ENCODE results near the gene IRF2BP2.
A peak's percentile ranks its signal among the peaks of the same experiment; 100 is the strongest.

Gene IRF2BP2

DNA sequence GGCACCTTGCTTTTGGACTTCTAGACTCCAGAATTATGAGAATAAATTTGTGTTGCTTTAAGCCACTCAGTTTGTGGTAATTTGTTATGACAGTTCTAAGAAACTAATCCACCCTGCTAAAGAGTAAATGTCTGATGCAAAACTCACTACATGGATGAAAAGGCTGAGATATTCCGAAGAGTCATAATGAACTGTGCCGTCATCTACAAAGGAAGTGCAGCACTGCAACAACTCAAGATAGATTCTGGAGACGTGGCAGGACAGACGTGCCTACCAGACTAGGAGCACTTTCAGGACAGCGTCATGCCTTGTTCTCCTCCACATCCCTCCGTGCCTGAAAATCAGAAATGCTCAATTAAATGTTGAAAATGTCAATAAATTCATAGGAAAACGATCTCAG lies 24.4 kb upstream of the IRF2BP2 start:
- Histone ChIP-seq H2BK120ac (ENCODE audit: low read depth, low read length) (no peak overlapping the region), H3K4me3 (ENCODE audit: low read length in 2 of 2) (no peak overlapping the region), H3K27ac (replicated peaks; ENCODE audit: low read length) (no peak overlapping the region), H3K18ac (ENCODE audit: low read length) (no peak overlapping the region), H3K23ac (ENCODE audit: low read depth, low read length, poor library complexity) (no peak overlapping the region), H2BK15ac (ENCODE audit: low read length) (no peak overlapping the region), H2BK12ac (ENCODE audit: low read length) (no peak overlapping the region), H4K8ac (ENCODE audit: low read depth, low read length) (no peak overlapping the region), H3K36me3 (replicated peaks in 1 of 2; ENCODE audit: control insufficient read depth in 2 of 2, insufficient read depth in 2 of 2, low read length in 2 of 2) (no peaks in the 10 kb centered on the region), H3K4me2 (ENCODE audit: insufficient read depth, low read length, poor library complexity, severe bottlenecking) (no peak overlapping the region), H3K79me1 (ENCODE audit: low read depth, low read length) (no peaks in the 10 kb centered on the region), H2BK5ac (ENCODE audit: low read length) (no peak overlapping the region), H3K4me1 (ENCODE audit: control insufficient read depth in 2 of 2, insufficient read depth in 1 of 2, low read depth in 1 of 2, low read length in 2 of 2) (peaks cover 2 to 7% of the 10 kb centered on the region in 2 donors), H3K9me3 (replicated peaks in 1 of 2; ENCODE audit: control insufficient read depth in 2 of 2, insufficient read depth in 1 of 2, low read depth in 1 of 2, low read length in 2 of 2) (no peaks in the 10 kb centered on the region), H3K27me3 (ENCODE audit: control insufficient read depth in 3 of 3, insufficient read depth in 3 of 3, low read depth in 1 of 3, low read length in 3 of 3) (no peaks in the 10 kb centered on the region), H4K91ac (ENCODE audit: low read depth, low read length, poor library complexity) (no peak overlapping the region), H3K4ac (ENCODE audit: low read length) (no peak overlapping the region), H2AFZ (ENCODE audit: low read length) (no peak overlapping the region), H2AK5ac (ENCODE audit: low read depth, low read length) (no peak overlapping the region), H3K9ac (ENCODE audit: low read depth, low read length, poor library complexity) (no peak overlapping the region), H3K14ac (ENCODE audit: low read length) (no peak overlapping the region)
- no peak for DNase-seq (ENCODE audit: low spot score)
- no CpG with 5 or more reads among the region's 7 CpGs for WGBS, 2 donors (ENCODE audit: extremely low coverage in 2 of 2, insufficient read length in 2 of 2, insufficient replicate concordance in 1 of 2)

DNA sequence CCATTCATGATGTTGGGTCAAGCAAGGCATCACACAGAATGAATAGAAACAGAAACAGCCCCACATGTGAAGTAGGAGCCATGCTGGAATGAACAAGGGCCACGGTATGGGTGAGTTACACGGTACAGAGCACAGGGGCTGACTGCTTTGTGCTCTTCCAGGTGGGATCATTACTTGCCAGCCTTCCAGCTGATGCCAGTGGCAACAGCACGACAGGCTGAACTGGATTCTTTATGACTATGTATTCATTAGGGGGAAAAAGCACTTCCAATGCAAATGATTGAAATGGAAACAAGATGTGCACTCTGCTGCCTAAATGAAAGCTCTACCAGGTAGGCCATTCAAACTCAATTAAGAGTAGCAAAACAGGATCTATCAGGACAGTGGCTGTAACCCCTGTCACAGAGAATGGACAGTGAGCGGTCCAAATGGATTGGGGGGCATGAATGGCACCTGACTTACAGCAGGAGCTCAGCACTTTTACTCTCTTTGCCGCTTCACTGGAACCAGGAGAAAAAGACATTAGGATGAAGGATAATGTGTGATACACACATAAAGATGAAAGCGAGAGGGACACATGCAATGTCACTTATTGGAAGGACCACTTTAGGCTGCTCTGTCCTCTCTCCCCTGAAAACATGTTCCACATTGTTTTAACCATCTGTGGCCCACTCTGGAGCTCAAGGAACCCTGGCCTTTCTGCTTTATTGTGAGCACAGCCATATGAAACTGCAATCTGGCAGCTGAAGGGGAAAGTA lies 23.4 kb upstream of the IRF2BP2 start:
- Histone ChIP-seq H3K14ac (ENCODE audit: low read length) (no peak overlapping the region), H3K9ac (ENCODE audit: low read depth, low read length, poor library complexity) (no peak overlapping the region), H3K4me3 (ENCODE audit: low read length in 2 of 2) (no peak overlapping the region), H2AK5ac (ENCODE audit: low read depth, low read length) (no peak overlapping the region), H3K4ac (ENCODE audit: low read length) (no peak overlapping the region), H3K79me1 (ENCODE audit: low read depth, low read length) (no peaks in the 10 kb centered on the region), H4K8ac (ENCODE audit: low read depth, low read length) (no peak overlapping the region), H2BK5ac (ENCODE audit: low read length) (no peak overlapping the region), H2BK15ac (ENCODE audit: low read length) (no peak overlapping the region), H3K18ac (ENCODE audit: low read length) (no peak overlapping the region), H3K27me3 (ENCODE audit: control insufficient read depth in 3 of 3, insufficient read depth in 3 of 3, low read depth in 1 of 3, low read length in 3 of 3) (no peaks in the 10 kb centered on the region), H3K27ac (replicated peaks; ENCODE audit: low read length) (no peak overlapping the region), H2AFZ (ENCODE audit: low read length) (no peak overlapping the region), H3K9me3 (replicated peaks in 1 of 2; ENCODE audit: control insufficient read depth in 2 of 2, insufficient read depth in 1 of 2, low read depth in 1 of 2, low read length in 2 of 2) (no peaks in the 10 kb centered on the region), H2BK12ac (ENCODE audit: low read length) (no peak overlapping the region), H3K36me3 (replicated peaks in 1 of 2; ENCODE audit: control insufficient read depth in 2 of 2, insufficient read depth in 2 of 2, low read length in 2 of 2) (no peaks in the 10 kb centered on the region), H4K91ac (ENCODE audit: low read depth, low read length, poor library complexity) (no peak overlapping the region), H3K4me1 (ENCODE audit: control insufficient read depth in 2 of 2, insufficient read depth in 1 of 2, low read depth in 1 of 2, low read length in 2 of 2) (peaks cover 2 to 7% of the 10 kb centered on the region in 2 donors), H3K4me2 (ENCODE audit: insufficient read depth, low read length, poor library complexity, severe bottlenecking) (no peak overlapping the region), H3K23ac (ENCODE audit: low read depth, low read length, poor library complexity) (no peak overlapping the region), H2BK120ac (ENCODE audit: low read depth, low read length) (no peak overlapping the region)
- no CpG with 5 or more reads among the region's 6 CpGs for WGBS, 2 donors (ENCODE audit: extremely low coverage in 2 of 2, insufficient read length in 2 of 2, insufficient replicate concordance in 1 of 2)
- no peak for DNase-seq (ENCODE audit: low spot score)

DNA sequence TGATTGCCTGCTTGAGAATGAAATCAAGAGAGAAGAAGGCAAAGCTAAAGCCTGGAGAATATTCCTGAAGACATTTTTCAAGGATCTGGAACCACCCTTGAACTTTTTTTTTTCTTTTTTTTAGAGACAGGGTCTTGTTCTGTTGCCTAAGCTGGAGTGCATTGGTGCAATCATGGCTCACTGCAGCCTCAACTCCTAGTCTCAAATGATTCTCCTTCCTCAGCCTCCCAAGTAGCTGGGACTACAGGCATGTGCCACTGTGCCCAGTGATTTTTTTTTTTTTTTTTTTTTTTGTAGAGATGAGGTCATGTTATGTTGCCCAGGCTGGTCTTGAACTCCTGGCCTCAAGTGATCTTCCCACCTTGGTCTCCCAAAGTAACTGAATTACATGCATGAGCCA lies 22.2 kb upstream of the IRF2BP2 start:
- Histone ChIP-seq H3K4me1 (ENCODE audit: control insufficient read depth in 2 of 2, insufficient read depth in 1 of 2, low read depth in 1 of 2, low read length in 2 of 2) (peaks cover 2 to 7% of the 10 kb centered on the region in 2 donors), H3K9ac (ENCODE audit: low read depth, low read length, poor library complexity) (no peak overlapping the region), H2BK5ac (ENCODE audit: low read length) (no peak overlapping the region), H3K27ac (replicated peaks; ENCODE audit: low read length) (no peak overlapping the region), H3K27me3 (ENCODE audit: control insufficient read depth in 3 of 3, insufficient read depth in 3 of 3, low read depth in 1 of 3, low read length in 3 of 3) (no peaks in the 10 kb centered on the region), H2BK15ac (ENCODE audit: low read length) (no peak overlapping the region), H2BK120ac (ENCODE audit: low read depth, low read length) (no peak overlapping the region), H3K4ac (ENCODE audit: low read length) (no peak overlapping the region), H3K4me2 (ENCODE audit: insufficient read depth, low read length, poor library complexity, severe bottlenecking) (no peak overlapping the region), H2AFZ (ENCODE audit: low read length) (no peak overlapping the region), H3K4me3 (ENCODE audit: low read length in 2 of 2) (no peak overlapping the region), H3K23ac (ENCODE audit: low read depth, low read length, poor library complexity) (no peak overlapping the region), H3K14ac (ENCODE audit: low read length) (no peak overlapping the region), H3K79me1 (ENCODE audit: low read depth, low read length) (no peaks in the 10 kb centered on the region), H4K8ac (ENCODE audit: low read depth, low read length) (no peak overlapping the region), H2BK12ac (ENCODE audit: low read length) (no peak overlapping the region), H2AK5ac (ENCODE audit: low read depth, low read length) (no peak overlapping the region), H3K9me3 (replicated peaks in 1 of 2; ENCODE audit: control insufficient read depth in 2 of 2, insufficient read depth in 1 of 2, low read depth in 1 of 2, low read length in 2 of 2) (no peaks in the 10 kb centered on the region), H4K91ac (ENCODE audit: low read depth, low read length, poor library complexity) (no peak overlapping the region), H3K18ac (ENCODE audit: low read length) (no peak overlapping the region), H3K36me3 (replicated peaks in 1 of 2; ENCODE audit: control insufficient read depth in 2 of 2, insufficient read depth in 2 of 2, low read length in 2 of 2) (no peaks in the 10 kb centered on the region)
- no peak for DNase-seq (ENCODE audit: low spot score)

DNA sequence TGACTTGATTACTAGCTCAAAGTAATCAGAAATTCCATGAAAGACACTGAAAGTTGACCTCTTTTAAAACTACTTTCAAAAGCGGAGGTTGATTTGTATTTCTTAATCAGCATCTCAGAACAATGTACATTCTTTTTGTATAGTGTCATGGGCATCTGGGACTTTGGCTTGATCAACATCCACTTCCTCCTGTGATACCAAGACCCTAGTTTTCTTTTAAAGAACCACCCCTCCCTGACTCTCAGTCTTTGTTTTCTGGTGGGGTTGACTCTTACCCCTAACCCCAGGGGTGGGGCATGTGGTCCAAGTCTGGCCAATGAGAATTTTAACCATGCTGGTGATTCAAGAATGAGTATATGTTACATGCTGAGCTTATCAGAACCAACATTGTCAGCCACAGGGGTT lies 21.7 kb upstream of the IRF2BP2 start:
- no peak for DNase-seq (ENCODE audit: low spot score)
- Histone ChIP-seq H3K27ac (replicated peaks; ENCODE audit: low read length) (no peak overlapping the region), H3K36me3 (replicated peaks in 1 of 2; ENCODE audit: control insufficient read depth in 2 of 2, insufficient read depth in 2 of 2, low read length in 2 of 2) (no peaks in the 10 kb centered on the region), H3K18ac (ENCODE audit: low read length) (no peak overlapping the region), H2BK12ac (ENCODE audit: low read length) (no peak overlapping the region), H3K4ac (ENCODE audit: low read length) (no peak overlapping the region), H4K8ac (ENCODE audit: low read depth, low read length) (no peak overlapping the region), H3K27me3 (ENCODE audit: control insufficient read depth in 3 of 3, insufficient read depth in 3 of 3, low read depth in 1 of 3, low read length in 3 of 3) (no peaks in the 10 kb centered on the region), H4K91ac (ENCODE audit: low read depth, low read length, poor library complexity) (no peak overlapping the region), H3K9ac (ENCODE audit: low read depth, low read length, poor library complexity) (no peak overlapping the region), H2AFZ (ENCODE audit: low read length) (peak overlapping the region; percentile 44), H3K4me3 (ENCODE audit: low read length in 2 of 2) (no peak overlapping the region), H2BK120ac (ENCODE audit: low read depth, low read length) (no peak overlapping the region), H2AK5ac (ENCODE audit: low read depth, low read length) (no peak overlapping the region), H3K4me2 (ENCODE audit: insufficient read depth, low read length, poor library complexity, severe bottlenecking) (no peak overlapping the region), H3K14ac (ENCODE audit: low read length) (no peak overlapping the region), H3K4me1 (ENCODE audit: control insufficient read depth in 2 of 2, insufficient read depth in 1 of 2, low read depth in 1 of 2, low read length in 2 of 2) (peaks cover 2 to 7% of the 10 kb centered on the region in 2 donors), H2BK15ac (ENCODE audit: low read length) (no peak overlapping the region), H3K23ac (ENCODE audit: low read depth, low read length, poor library complexity) (no peak overlapping the region), H2BK5ac (ENCODE audit: low read length) (no peak overlapping the region), H3K9me3 (replicated peaks in 1 of 2; ENCODE audit: control insufficient read depth in 2 of 2, insufficient read depth in 1 of 2, low read depth in 1 of 2, low read length in 2 of 2) (no peaks in the 10 kb centered on the region), H3K79me1 (ENCODE audit: low read depth, low read length) (no peaks in the 10 kb centered on the region)
- WGBS, 2 donors (ENCODE audit: extremely low coverage in 2 of 2, insufficient read length in 2 of 2, insufficient replicate concordance in 1 of 2), result no CpG with 5 or more reads among the region's 1 CpG

Data from neuronal stem cell (in vitro differentiated cells).